ENCODE data around the gene MAPK1. TPM values are rescaled to one million over a fixed set of nuclear protein-coding genes. Genes with fewer than 3 reads are reported as not detected.
"Not testable (repeated sequence)": the region's sequence is repeated elsewhere in the genome, so short reads cannot be mapped to it uniquely, and the experiment has no call there.

The MAPK1 gene
- total RNA-seq, 1 experiment from 2014 or later, result 87.4 TPM

- TF ChIP-seq AR (CRISPR knock-in tag; IDR thresholded peaks at IDR 0.05) (no peak), ATF6 (CRISPR knock-in tag; IDR thresholded peaks at IDR 0.05) (no peak), HMGXB4 (CRISPR knock-in tag; IDR thresholded peaks at IDR 0.05) (no peak), MXD4 (CRISPR knock-in tag; IDR thresholded peaks at IDR 0.05; ENCODE audit: borderline replicate concordance) (no peak), NFYB (CRISPR knock-in tag; conservative IDR thresholded peaks at IDR 0.05; ENCODE audit: low read depth) (no peak), MYBL2 (CRISPR knock-in tag; IDR thresholded peaks at IDR 0.05) (no peak), SMAD4 (CRISPR knock-in tag; IDR thresholded peaks at IDR 0.05) (no peak), KAT7 (CRISPR knock-in tag; IDR thresholded peaks at IDR 0.05; ENCODE audit: borderline replicate concordance) (no peak), SOX15 (CRISPR knock-in tag; IDR thresholded peaks at IDR 0.05) (no peak), SP1 (CRISPR knock-in tag; conservative IDR thresholded peaks at IDR 0.05) (no peak), NR2C2 (CRISPR knock-in tag; IDR thresholded peaks at IDR 0.05) (no peak)
Measured at GRCh38 chr22:21796863-21797262, 70.6 kb downstream of the MAPK1 start (continued).

- ChIA-PET POLR2A (no interaction called here), CTCF (interaction anchor here (0.8 kb wide), 1 partner anchor 142 kb away, joined by 3 read pairs; no protein-coding TSS in a partner anchor)
- ATAC-seq (no peak), DNase-seq (ENCODE audit: low spot score) (no peak)
- Mint-ChIP-seq H3K4me3 (no peak overlapping the region), H3K27ac (no peak overlapping the region; the same call in 1 of the 2 replicates), H3K4me1 (no peaks in the 10 kb centered on the region), H3K9me3 (no peaks in the 10 kb centered on the region), H3K27me3 (ENCODE audit: low read depth) (no peaks in the 10 kb centered on the region), H3K36me3 (peaks cover 48% of the 10 kb centered on the region)
- TF ChIP-seq NR2C2 (CRISPR knock-in tag; IDR thresholded peaks at IDR 0.05) (no peak), IRF2 (CRISPR knock-in tag; IDR thresholded peaks at IDR 0.05; ENCODE audit: borderline replicate concordance, low read depth) (no peak), RELA (CRISPR knock-in tag; IDR thresholded peaks at IDR 0.05; ENCODE audit: borderline replicate concordance) (no peak), FOXJ3 (CRISPR knock-in tag; IDR thresholded peaks at IDR 0.05; ENCODE audit: borderline replicate concordance) (no peak), ZNF512 (CRISPR knock-in tag; IDR thresholded peaks at IDR 0.05; ENCODE audit: borderline replicate concordance) (no peak)
Measured at GRCh38 chr22:21796231-21796630, 71.2 kb downstream of the MAPK1 start.

- CTCF ChIA-PET, result not testable (repeated sequence)
Measured at GRCh38 chr22:21793716-21794115, 73.7 kb downstream of the MAPK1 start.

More at GRCh38 chr22:21793716-21794115, 73.7 kb downstream of the MAPK1 start:
- H3K27ac Mint-ChIP-seq; POLR2A ChIA-PET; DNase-seq (ENCODE audit: low spot score); H3K4me1 Mint-ChIP-seq; ATAC-seq; H3K9me3 Mint-ChIP-seq; H3K4me3 Mint-ChIP-seq; H3K27me3 Mint-ChIP-seq (ENCODE audit: low read depth): not testable (repeated sequence)
- H3K36me3 Mint-ChIP-seq, result peaks cover 26% of the 10 kb centered on the region
